BJ (cell line): ENCODE data around the gene PDE4D. TPM values are rescaled to one million over a fixed set of nuclear protein-coding genes. Genes with fewer than 3 reads are reported as not detected.

Experiments
- CTCF ChIA-PET: fragments of 350-600 bp; formaldehyde crosslinking; extraction: SDS; loops from one replicate; lab custom pipeline; 2021; ENCODE audit warnings: antibody characterized with exemption, inconsistent platforms; lab: Yijun Ruan, JAX
- POLR2A ChIA-PET: fragments of 300-600 bp; sonication (Branson Sonifier 250); formaldehyde crosslinking; extraction: SDS; loops from one replicate; lab custom pipeline; 2021; ENCODE audit warnings: antibody characterized with exemption; lab: Charles Lee
- DNase-seq: peaks from one replicate; pipeline ENCODE4 v3.0.0-alpha.2; 2011; ENCODE audit warnings: low read depth
- H3K27me3 ChIP-seq: 2 replicates; pipeline ENCODE4 v1.6.0; 2011; ENCODE audit warnings: low read length; ENCODE audit not compliant: control insufficient read depth, insufficient read depth
- H3K36me3 ChIP-seq: 2 replicates; pipeline ENCODE4 v1.5.1; 2011; ENCODE audit warnings: low read length; ENCODE audit not compliant: control insufficient read depth, insufficient read depth
- H3K4me3 ChIP-seq: 2 replicates; pipeline ENCODE4 v1.5.1; 2011; ENCODE audit warnings: low read depth, mild to moderate bottlenecking, control low read depth, low read length
- polyA plus RNA-seq: library from polyadenylated mRNA; depleted of rRNA; stranded (reverse); fragments of >200 nt; gene quantifications from 2 replicates; pipeline ENCODE4 v1.2.3, GENCODE V29; 2011
- TF ChIP-seq, protein P1 (sequence below): IDR thresholded peaks from 2 replicates; pipeline ENCODE4 v1.5.1; 2011; ENCODE audit warnings: low read depth, mild to moderate bottlenecking, control low read depth, inconsistent platforms, low read length, moderate library complexity; ENCODE audit not compliant: insufficient read depth

PDE4D gene
- polyA plus RNA-seq, 1 experiment, result 2.8 TPM

DNA sequence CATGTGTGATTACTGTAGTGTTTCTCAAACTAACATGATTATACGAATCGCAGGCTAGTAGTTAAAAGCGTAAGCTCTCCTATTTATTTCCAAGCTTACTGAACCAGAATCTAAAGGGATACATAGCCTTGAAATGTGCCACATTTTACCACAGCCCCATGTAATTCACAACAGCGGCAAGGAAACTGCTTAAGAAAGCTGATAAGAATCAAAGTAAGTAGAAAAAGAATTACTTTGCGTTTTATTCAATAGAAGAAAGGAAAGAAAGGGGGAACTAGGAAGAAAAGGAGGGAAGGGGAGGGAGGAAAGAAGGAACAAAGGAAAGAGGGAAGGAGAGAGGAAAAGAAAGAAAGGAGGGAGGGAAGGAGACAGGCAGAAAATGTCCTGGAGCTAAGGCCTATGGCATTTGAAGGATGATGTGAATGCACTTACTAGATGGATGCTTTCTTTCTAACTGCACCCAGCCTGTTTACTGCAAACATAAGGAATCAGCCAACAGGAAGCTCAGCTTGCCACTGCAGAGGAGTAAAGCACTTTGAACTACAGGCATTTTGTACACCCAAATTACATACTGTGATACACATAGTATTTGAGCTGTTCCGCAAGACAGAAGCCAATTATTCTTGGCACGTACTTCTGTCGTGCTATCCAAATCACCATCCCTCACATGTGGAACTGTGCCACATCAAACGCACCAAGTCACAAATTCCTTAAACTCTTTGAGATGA, 789.0 kb downstream of the PDE4D start:
- ChIA-PET POLR2A (no interaction called here), CTCF (interaction anchor here (1.1 kb wide), 1 partner anchor 10 kb away, joined by 5 read pairs; no protein-coding TSS in a partner anchor)
- H3K4me3 ChIP-seq, result no peak overlapping the region
- H3K36me3 ChIP-seq, result no peaks in the 10 kb centered on the region
- TF ChIP-seq, protein P1, sequence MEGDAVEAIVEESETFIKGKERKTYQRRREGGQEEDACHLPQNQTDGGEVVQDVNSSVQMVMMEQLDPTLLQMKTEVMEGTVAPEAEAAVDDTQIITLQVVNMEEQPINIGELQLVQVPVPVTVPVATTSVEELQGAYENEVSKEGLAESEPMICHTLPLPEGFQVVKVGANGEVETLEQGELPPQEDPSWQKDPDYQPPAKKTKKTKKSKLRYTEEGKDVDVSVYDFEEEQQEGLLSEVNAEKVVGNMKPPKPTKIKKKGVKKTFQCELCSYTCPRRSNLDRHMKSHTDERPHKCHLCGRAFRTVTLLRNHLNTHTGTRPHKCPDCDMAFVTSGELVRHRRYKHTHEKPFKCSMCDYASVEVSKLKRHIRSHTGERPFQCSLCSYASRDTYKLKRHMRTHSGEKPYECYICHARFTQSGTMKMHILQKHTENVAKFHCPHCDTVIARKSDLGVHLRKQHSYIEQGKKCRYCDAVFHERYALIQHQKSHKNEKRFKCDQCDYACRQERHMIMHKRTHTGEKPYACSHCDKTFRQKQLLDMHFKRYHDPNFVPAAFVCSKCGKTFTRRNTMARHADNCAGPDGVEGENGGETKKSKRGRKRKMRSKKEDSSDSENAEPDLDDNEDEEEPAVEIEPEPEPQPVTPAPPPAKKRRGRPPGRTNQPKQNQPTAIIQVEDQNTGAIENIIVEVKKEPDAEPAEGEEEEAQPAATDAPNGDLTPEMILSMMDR, result no peak
- no peak for DNase-seq
- H3K27me3 ChIP-seq, result no peaks in the 10 kb centered on the region

DNA sequence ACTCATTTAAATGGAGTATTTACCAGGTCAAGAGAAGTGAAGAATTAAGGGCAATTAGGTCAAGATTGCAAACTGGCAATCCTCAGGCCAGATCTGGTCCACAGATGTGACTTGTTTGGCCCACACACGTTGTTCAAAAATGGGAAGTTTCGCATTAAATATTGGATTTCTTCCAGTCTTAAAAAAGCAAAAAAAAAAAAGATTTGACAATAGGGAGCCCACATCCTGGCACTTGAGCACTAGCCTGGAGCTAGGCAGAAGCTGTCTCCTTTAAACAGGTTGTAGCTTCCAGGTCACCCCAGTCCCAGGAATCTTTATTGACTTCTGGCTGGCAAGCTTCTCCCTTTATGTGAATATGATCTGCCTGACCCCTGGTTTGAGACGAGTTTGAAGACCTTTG, 790.2 kb downstream of the PDE4D start:
- Histone ChIP-seq H3K36me3 (no peaks in the 10 kb centered on the region), H3K4me3 (no peak overlapping the region), H3K27me3 (no peaks in the 10 kb centered on the region)
- ChIA-PET CTCF (interaction anchor here (0.6 to 0.7 kb wide), 3 partner anchors 30 to 145 kb away, joined by 3 to 5 read pairs (median 4); no protein-coding TSS in a partner anchor), POLR2A (no interaction called here)
- TF ChIP-seq, protein P1, result no peak
- no peak for DNase-seq

DNA sequence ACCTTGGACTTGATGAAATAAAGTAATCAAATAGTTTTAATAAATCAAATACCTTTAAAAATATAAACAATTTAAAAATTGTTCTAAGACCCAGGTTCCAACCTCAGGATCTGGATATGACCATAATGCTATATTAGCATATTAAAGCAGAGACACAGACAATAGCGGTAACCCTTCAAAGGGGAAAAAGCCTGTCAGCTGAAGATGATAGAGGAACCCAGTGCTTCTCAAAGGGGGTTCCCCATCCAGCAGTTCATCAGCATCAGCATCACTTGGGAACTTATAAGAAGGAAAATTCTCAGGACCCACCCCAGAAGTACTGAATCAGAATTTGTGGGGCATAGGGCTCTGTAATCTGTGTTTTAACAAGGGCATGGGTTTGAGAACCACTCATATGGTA, 791.1 kb downstream of the PDE4D start:
- TF ChIP-seq, protein P1, result no peak
- DNase-seq, result no peak
- no peaks in the 10 kb centered on the region for H3K27me3 ChIP-seq
- ChIA-PET CTCF (no interaction called here), POLR2A (no interaction called here)
- no peaks in the 10 kb centered on the region for H3K36me3 ChIP-seq
- H3K4me3 ChIP-seq, result no peak overlapping the region

DNA sequence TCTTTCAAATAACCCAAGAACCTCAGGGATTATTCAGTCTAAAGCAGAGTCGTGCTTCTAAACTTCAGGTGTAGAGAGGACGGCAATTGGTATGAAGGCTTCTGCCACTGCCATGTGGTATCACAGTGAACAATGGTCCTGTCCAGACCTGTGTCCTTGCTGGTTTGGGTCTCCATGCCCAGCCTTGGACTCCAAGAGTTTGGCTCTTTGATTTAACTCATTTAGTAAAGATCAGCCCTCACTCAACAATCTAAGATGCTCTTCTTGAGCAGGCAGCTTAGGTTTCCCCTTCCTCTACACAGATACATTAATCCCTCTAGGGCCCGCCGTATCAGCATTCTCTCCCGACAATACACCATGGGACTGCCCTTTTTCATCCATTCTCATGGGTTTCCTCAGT, 792.7 kb downstream of the PDE4D start:
- TF ChIP-seq, protein P1, result no peak
- Histone ChIP-seq H3K27me3 (no peaks in the 10 kb centered on the region), H3K4me3 (no peak overlapping the region), H3K36me3 (no peaks in the 10 kb centered on the region)
- no peak for DNase-seq
- POLR2A ChIA-PET, result no interaction called here
- CTCF ChIA-PET, result no interaction called here

DNA sequence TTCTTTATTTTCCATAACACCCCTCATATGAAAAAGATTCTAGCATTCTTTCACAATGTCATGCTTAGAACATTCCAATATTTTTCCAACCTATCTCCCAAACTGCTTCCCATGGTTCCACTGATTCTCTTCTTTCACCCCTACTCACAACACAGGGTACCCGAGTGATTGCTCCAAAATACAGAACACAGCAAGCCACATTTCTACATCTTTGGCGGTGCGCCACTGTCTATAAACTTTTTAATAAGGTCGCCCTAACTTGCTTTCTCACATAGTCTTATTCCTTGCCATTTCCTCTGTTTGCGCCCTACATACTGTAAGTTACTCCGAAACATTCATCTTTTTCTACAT, 793.6 kb downstream of the PDE4D start:
- ChIA-PET CTCF (no interaction called here), POLR2A (no interaction called here)
- TF ChIP-seq, protein P1, result no peak
- no peak overlapping the region for H3K4me3 ChIP-seq
- no peak for DNase-seq
- H3K36me3 ChIP-seq, result no peaks in the 10 kb centered on the region
- no peaks in the 10 kb centered on the region for H3K27me3 ChIP-seq
